ENCODE measurements around the gene CENPS. TPM values are rescaled to one million over a fixed set of nuclear protein-coding genes. Genes with fewer than 3 reads are reported as not detected.

CENPS gene
- total and polyA plus RNA-seq, 2 donors from 2014 or later = 21.9 to 45.1 TPM

- no peaks in the 10 kb centered on the region for H3K9me3 ChIP-seq (ENCODE audit: control insufficient read depth in 2 of 3, insufficient read depth in 1 of 3, low read length in 3 of 3)
- no peak for FAIRE-seq
- intact Hi-C loops (cut with DNase I) = no loop called here
- no peak overlapping the region for H3K4me3 ChIP-seq (ENCODE audit: low read length in 3 of 3)
- no peak overlapping the region for H3K9ac ChIP-seq (ENCODE audit: low read length in 3 of 3)
- H3K4me1 ChIP-seq (ENCODE audit: control insufficient read depth in 2 of 3, insufficient read depth in 2 of 3, low read depth in 1 of 3, low read length in 3 of 3) = peaks cover 0 to 13% (median 0%) of the 10 kb centered on the region in 3 donors
- H3K27ac ChIP-seq (ENCODE audit: low read depth in 2 of 2, low read length in 2 of 2) = no peak overlapping the region
- DNase-seq = peak in 1 of 5 donors; percentile 28
- H3K27me3 ChIP-seq (ENCODE audit: control insufficient read depth, insufficient read depth, low read length) = no peaks in the 10 kb centered on the region
- no peaks in the 10 kb centered on the region for H3K36me3 ChIP-seq (ENCODE audit: control insufficient read depth in 2 of 3, insufficient read depth in 3 of 3, low read length in 3 of 3)
- TF ChIP-seq, protein P1, sequence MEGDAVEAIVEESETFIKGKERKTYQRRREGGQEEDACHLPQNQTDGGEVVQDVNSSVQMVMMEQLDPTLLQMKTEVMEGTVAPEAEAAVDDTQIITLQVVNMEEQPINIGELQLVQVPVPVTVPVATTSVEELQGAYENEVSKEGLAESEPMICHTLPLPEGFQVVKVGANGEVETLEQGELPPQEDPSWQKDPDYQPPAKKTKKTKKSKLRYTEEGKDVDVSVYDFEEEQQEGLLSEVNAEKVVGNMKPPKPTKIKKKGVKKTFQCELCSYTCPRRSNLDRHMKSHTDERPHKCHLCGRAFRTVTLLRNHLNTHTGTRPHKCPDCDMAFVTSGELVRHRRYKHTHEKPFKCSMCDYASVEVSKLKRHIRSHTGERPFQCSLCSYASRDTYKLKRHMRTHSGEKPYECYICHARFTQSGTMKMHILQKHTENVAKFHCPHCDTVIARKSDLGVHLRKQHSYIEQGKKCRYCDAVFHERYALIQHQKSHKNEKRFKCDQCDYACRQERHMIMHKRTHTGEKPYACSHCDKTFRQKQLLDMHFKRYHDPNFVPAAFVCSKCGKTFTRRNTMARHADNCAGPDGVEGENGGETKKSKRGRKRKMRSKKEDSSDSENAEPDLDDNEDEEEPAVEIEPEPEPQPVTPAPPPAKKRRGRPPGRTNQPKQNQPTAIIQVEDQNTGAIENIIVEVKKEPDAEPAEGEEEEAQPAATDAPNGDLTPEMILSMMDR (IDR thresholded peaks at IDR 0.05; ENCODE audit: borderline replicate concordance, extremely low read depth, insufficient read depth) = no peak
These were observed 49.1 kb downstream of the CENPS start for GRCh38 chr1:10479296-10479695.

DNA sequence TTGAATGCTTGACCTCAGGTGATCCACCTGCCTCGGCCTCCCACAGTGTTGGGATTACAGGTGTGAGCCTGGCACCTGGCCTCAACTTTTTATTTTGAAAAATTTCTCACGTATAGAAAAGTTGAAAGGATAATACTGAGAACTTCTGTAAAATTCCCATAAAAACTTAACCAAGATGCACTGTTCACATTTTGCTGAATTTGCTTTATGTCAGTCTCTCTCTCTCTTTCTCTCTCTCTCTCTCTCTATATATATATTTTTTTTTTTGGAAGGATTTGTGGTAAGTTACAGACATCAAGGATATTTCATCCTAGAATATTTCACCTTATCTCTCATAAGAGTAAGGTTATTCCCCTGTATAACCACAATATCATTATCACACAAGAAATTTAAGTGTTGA, 50.4 kb downstream of the CENPS start:
- no peak overlapping the region for H3K4me3 ChIP-seq (ENCODE audit: low read length in 3 of 3)
- intact Hi-C loops (cut with DNase I) = no loop called here
- no peak for FAIRE-seq
- H3K9me3 ChIP-seq (ENCODE audit: control insufficient read depth in 2 of 3, insufficient read depth in 1 of 3, low read length in 3 of 3) = no peaks in the 10 kb centered on the region
- peaks cover 0 to 7% (median 0%) of the 10 kb centered on the region in 3 donors for H3K4me1 ChIP-seq (ENCODE audit: control insufficient read depth in 2 of 3, insufficient read depth in 2 of 3, low read depth in 1 of 3, low read length in 3 of 3)
- no peak for DNase-seq
- no peaks in the 10 kb centered on the region for H3K27me3 ChIP-seq (ENCODE audit: control insufficient read depth, insufficient read depth, low read length)
- no peak overlapping the region for H3K27ac ChIP-seq (ENCODE audit: low read depth in 2 of 2, low read length in 2 of 2)
- no peak overlapping the region for H3K9ac ChIP-seq (ENCODE audit: low read length in 3 of 3)
- H3K36me3 ChIP-seq (ENCODE audit: control insufficient read depth in 2 of 3, insufficient read depth in 3 of 3, low read length in 3 of 3) = no peaks in the 10 kb centered on the region
- TF ChIP-seq, protein P1 (IDR thresholded peaks at IDR 0.05; ENCODE audit: borderline replicate concordance, extremely low read depth, insufficient read depth) = no peak

DNA sequence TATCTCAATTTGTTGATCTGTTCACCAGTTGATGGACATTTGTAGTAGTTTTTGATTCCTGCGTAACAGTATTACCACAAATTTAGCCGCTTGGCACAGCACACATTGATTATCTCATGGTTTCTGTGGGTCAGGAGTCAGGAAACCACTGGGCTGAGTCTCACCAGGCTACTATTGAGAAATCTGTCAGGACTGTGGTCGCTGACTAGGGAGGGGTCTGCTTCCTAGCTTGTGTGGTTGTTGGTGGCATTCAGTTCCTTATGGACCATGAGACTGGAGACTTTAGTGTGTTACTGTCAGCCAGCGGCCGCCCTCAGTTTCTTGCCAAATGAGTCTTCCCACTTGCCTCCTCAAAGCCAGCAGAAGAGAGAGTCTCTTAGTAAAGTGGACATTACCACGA, 54.3 kb downstream of the CENPS start:
- Histone ChIP-seq H3K27me3 (ENCODE audit: control insufficient read depth, insufficient read depth, low read length) (no peaks in the 10 kb centered on the region), H3K4me1 (ENCODE audit: control insufficient read depth in 2 of 3, insufficient read depth in 2 of 3, low read depth in 1 of 3, low read length in 3 of 3) (peaks cover 0 to 1% (median 0%) of the 10 kb centered on the region in 3 donors), H3K9ac (ENCODE audit: low read length in 3 of 3) (no peak overlapping the region), H3K27ac (ENCODE audit: low read depth in 2 of 2, low read length in 2 of 2) (no peak overlapping the region), H3K4me3 (ENCODE audit: low read length in 3 of 3) (no peak overlapping the region), H3K9me3 (ENCODE audit: control insufficient read depth in 2 of 3, insufficient read depth in 1 of 3, low read length in 3 of 3) (no peaks in the 10 kb centered on the region), H3K36me3 (ENCODE audit: control insufficient read depth in 2 of 3, insufficient read depth in 3 of 3, low read length in 3 of 3) (no peaks in the 10 kb centered on the region)
- FAIRE-seq (no peak), DNase-seq (peak in 1 of 5 donors; percentile 44)
- TF ChIP-seq, protein P1 (IDR thresholded peaks at IDR 0.05; ENCODE audit: borderline replicate concordance, extremely low read depth, insufficient read depth) = no peak
- intact Hi-C loops (cut with DNase I) = no loop called here

Measured in kidney (tissue), 14 donors.